Sigmoid colon (tissue), 7 donors: Measurements from ENCODE around the gene TAOK2. TPM values are rescaled to one million over a fixed set of nuclear protein-coding genes. Genes with fewer than 3 reads are reported as not detected.
"Not testable (repeated sequence)": the region's sequence is repeated elsewhere in the genome, so short reads cannot be mapped to it uniquely, and the experiment has no call there.

ENCODE experiments used
- DNase-seq: peaks from one replicate; pipeline ENCODE4 v3.0.0-alpha.2; 2019
- H3K27ac ChIP-seq, 4 donors: fragments of 200-600 bp; sonication (generic); one replicate each; pipeline ENCODE4 v1.5.1; 2016 to 2019; ENCODE audit warnings: mild to moderate bottlenecking in 1 of 4
- H3K27me3 ChIP-seq, 3 donors: fragments of 200-600 bp; sonication (generic); one replicate each; pipeline ENCODE4 v1.5.1; 2019; ENCODE audit warnings: mild to moderate bottlenecking in 1 of 3
- H3K36me3 ChIP-seq, 4 donors: fragments of 200-600 bp; sonication (generic); one replicate each; pipeline ENCODE4 v1.5.1; 2016 to 2019
- H3K4me1 ChIP-seq, 4 donors: fragments of 200-600 bp; sonication (generic); one replicate each; pipeline ENCODE4 v1.5.1; 2017 to 2019
- H3K4me3 ChIP-seq, 4 donors: fragments of 200-600 bp; sonication (generic); one replicate each; pipeline ENCODE4 v1.5.1; 2017 to 2019; ENCODE audit warnings: mild to moderate bottlenecking in 2 of 4, moderate library complexity in 1 of 4
- H3K9me3 ChIP-seq, 4 donors: fragments of 200-600 bp in 3 of 4; sonication (generic) in 3 of 4; one replicate each; pipeline versions ENCODE4 v1.5.1 to v1.6.1; 2013 to 2019
- CTCF ChIP-seq, 4 experiments: fragments of 450-650 bp in 3 of 4; fragments of 200-600 bp in 1 of 4; IDR thresholded peaks; one replicate each; pipeline ENCODE4 v1.5.1; 2016 to 2019; ENCODE audit warnings: antibody characterized with exemption in 4 of 4, mild to moderate bottlenecking in 3 of 4, moderate library complexity in 2 of 4
- EP300 ChIP-seq, 4 donors: sonication (generic); formaldehyde crosslinking; IDR thresholded peaks; one replicate each; pipeline ENCODE4 v1.6.1; 2017; ENCODE audit warnings: antibody characterized with exemption in 4 of 4
- POLR2A ChIP-seq, 2 donors: fragments of 450-650 bp; IDR thresholded peaks; one replicate each; pipeline ENCODE4 v1.6.1; 2016; ENCODE audit warnings: antibody characterized with exemption in 2 of 2, mild to moderate bottlenecking in 2 of 2, moderate library complexity in 2 of 2
- POLR2AphosphoS5 ChIP-seq, 4 donors: sonication (generic); formaldehyde crosslinking; IDR thresholded peaks; one replicate each; pipeline ENCODE4 v1.6.1; 2017; ENCODE audit warnings: antibody characterized with exemption in 4 of 4
- WGBS, 2 donors: extraction: QIAGEN DNeasy Blood & Tissue Kit; methylation state at CpG; one replicate each; pipeline ENCODE4 v1.1.7; 2013; 5-methylcytosine and 5-hydroxymethylcytosine counted together
- intact Hi-C: fragments of 100-400 bp; cut with DNase I; formaldehyde crosslinking; loops from one replicate; pipeline ENCODE4 v1.15.1; 2023
- polyA plus RNA-seq, 3 donors: library from polyadenylated mRNA; stranded (reverse); fragments of 200-250 nt; gene quantifications; one replicate each; pipeline ENCODE4 v1.2.3, GENCODE V29; 2013
- total RNA-seq, 4 donors: library from RNA; depleted of rRNA; stranded (reverse); fragments of >200 nt; gene quantifications; one replicate each; pipeline ENCODE4 v1.1.0, GENCODE V29; 2016
- donor health status: healthy with polysubstance abuse.
- donor health status: Bipolar disorder and iron deficiency.
- donor health status: healthy.

Gene TAOK2
- total and polyA plus RNA-seq, 7 donors = 9.0 to 42.2 (median 28.2) TPM

GRCh38 chr16:29926711-29927052 lies 47.0 kb upstream of the TAOK2 start:
- WGBS, 2 donors = 2 to 11% methylated on average over 12 of the region's 12 CpGs
- peak; percentile 73 for DNase-seq
- Histone ChIP-seq H3K27ac (peak overlapping the region; percentile 85 to 91 (median 86)), H3K4me1 (peaks cover 0 to 27% (median 22%) of the 10 kb centered on the region in 4 donors), H3K36me3 (peaks cover 0 to 14% (median 6%) of the 10 kb centered on the region in 4 donors), H3K4me3 (peak overlapping the region; percentile 66 to 99 (median 92)), H3K27me3 (no peaks in the 10 kb centered on the region), H3K9me3 (no peaks in the 10 kb centered on the region)
- intact Hi-C loops = loop anchor here (2.0 to 5.0 kb wide), 2 partner anchors 34 to 71 kb away; partner anchors contain the start of genes HIRIP3 and INO80E
- TF ChIP-seq EP300 (IDR thresholded peaks at IDR 0.05) (no peak), POLR2A (IDR thresholded peaks at IDR 0.05) (no peak), CTCF (IDR thresholded peaks at IDR 0.05) (no peak), POLR2AphosphoS5 (IDR thresholded peaks at IDR 0.05) (no peak)

DNA sequence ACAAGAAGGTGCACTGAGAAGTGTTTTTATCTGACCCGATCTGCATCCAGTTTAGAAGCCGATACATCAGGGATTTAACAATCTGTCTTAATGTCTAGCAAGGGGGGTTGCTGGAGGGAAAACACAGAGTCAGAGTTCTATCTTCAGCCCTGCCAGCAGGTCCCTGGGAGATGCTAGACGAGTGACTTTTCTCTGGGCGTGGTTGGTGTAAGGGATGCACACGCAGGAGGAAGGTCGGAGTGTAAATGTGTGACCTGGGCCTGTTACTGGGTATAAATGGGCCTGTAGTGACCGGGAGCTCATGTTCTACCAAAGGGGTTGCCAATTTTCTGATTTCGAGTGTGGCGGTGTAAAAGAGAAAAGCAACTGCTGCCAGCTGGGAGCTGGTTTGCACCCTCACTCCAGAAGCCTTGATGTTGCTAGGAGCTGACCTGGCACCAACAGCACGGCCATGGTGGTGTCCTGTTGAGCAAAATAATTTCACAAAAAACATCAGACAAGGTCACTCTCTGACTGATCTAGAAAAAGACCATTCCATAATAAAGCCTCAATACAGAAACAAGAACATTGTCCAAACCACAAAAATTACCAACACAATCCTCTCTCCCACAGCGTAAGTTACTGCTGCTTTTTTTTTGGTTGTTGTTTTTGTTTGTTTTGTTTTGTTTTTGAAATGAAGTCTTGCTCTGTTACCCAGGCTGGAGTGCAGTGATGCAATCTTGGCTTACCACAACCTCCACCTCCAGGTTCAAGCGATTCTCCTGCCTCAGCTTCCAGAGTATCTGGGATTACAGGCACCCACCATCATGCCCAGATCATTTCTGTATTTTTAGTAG lies 46.4 kb upstream of the TAOK2 start:
- no peak for DNase-seq
- Histone ChIP-seq H3K9me3 (no peaks in the 10 kb centered on the region), H3K4me3 (peak overlapping the region in 3 of 4 donors; percentile 87 to 99 (median 98)), H3K36me3 (peaks cover 0 to 8% (median 6%) of the 10 kb centered on the region in 4 donors), H3K27ac (peak overlapping the region; percentile 85 to 91 (median 86)), H3K4me1 (peaks cover 0 to 27% (median 22%) of the 10 kb centered on the region in 4 donors), H3K27me3 (no peaks in the 10 kb centered on the region)
- intact Hi-C loops = loop anchor here (2.0 to 5.0 kb wide), 2 partner anchors 34 to 70 kb away; partner anchors contain the start of genes HIRIP3 and INO80E
- TF ChIP-seq POLR2A (IDR thresholded peaks at IDR 0.05) (no peak), EP300 (IDR thresholded peaks at IDR 0.05) (no peak), CTCF (IDR thresholded peaks at IDR 0.05) (no peak), POLR2AphosphoS5 (IDR thresholded peaks at IDR 0.05) (no peak)
- 38 to 71% methylated on average over 12 of the region's 12 CpGs for WGBS, 2 donors

DNA sequence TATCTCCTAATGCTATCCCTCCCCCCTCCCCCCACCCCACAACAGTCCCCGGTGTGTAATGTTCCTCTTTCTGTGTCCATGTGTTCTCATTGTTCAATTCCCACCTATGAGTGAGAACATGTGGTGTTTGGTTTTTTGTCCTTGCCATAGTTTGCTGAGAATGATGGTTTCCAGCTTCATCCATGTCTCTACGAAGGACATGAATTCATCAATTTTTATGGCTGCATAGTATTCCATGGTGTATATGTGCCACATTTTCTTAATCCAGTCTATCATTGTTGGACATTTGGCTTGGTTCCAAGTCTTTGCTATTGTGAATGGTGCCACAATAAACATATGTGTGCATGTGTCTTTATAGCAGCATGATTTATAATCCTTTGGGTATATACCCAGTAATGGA lies 41.9 kb upstream of the TAOK2 start:
- H3K36me3 ChIP-seq, DNase-seq, intact Hi-C loops, H3K4me3 ChIP-seq, H3K27me3 ChIP-seq, H3K4me1 ChIP-seq, H3K9me3 ChIP-seq, H3K27ac ChIP-seq: not testable (repeated sequence)
- WGBS, 2 donors = 93 to 94% methylated on average over 2 of the region's 2 CpGs

DNA sequence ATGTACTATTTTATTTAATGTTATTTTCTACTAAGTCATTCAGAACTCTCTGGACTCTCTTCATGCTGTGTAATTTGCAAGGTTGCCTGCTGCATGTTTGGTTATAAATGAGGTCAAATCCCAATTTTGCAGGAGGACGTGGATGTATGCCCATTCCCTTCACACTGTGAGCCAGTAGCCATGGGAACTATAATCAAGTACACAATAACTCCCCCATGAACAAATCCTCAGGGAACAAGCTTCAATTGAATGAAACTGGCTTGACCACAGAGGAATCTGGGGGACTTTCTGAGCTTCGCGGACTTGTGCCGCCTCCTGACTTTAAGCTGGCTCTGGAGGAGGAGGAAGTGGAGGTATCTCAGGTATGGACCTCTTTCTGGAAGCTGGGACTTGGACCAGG lies 33.0 kb upstream of the TAOK2 start:
- WGBS, 2 donors = 87 to 94% methylated on average over 4 of the region's 4 CpGs
- no peak for DNase-seq
- intact Hi-C loops = no loop called here
- Histone ChIP-seq H3K36me3 (no peaks in the 10 kb centered on the region), H3K4me1 (peaks cover 0 to 16% (median 5%) of the 10 kb centered on the region in 4 donors), H3K4me3 (no peak overlapping the region), H3K27me3 (no peaks in the 10 kb centered on the region), H3K9me3 (no peaks in the 10 kb centered on the region), H3K27ac (no peak overlapping the region)
- TF ChIP-seq EP300 (IDR thresholded peaks at IDR 0.05) (no peak), CTCF (IDR thresholded peaks at IDR 0.05) (no peak), POLR2AphosphoS5 (IDR thresholded peaks at IDR 0.05) (no peak), POLR2A (IDR thresholded peaks at IDR 0.05) (no peak)

GRCh38 chr16:29943846-29944799 lies 29.5 kb upstream of the TAOK2 start:
- Histone ChIP-seq H3K27me3 (no peaks in the 10 kb centered on the region), H3K27ac (peak overlapping the region; percentile 33 to 65 (median 61)), H3K9me3 (no peaks in the 10 kb centered on the region), H3K36me3 (no peaks in the 10 kb centered on the region), H3K4me1 (peaks cover 0 to 16% (median 5%) of the 10 kb centered on the region in 4 donors), H3K4me3 (no peak overlapping the region)
- intact Hi-C loops = no loop called here
- DNase-seq = peak; percentile 72
- WGBS, 2 donors = 13 to 53% methylated on average over 11 of the region's 11 CpGs
- no peak for TF ChIP-seq POLR2A (IDR thresholded peaks at IDR 0.05)
- TF ChIP-seq CTCF (IDR thresholded peaks at IDR 0.05) = no peak
- no peak for TF ChIP-seq POLR2AphosphoS5 (IDR thresholded peaks at IDR 0.05)
- no peak for TF ChIP-seq EP300 (IDR thresholded peaks at IDR 0.05)
